Neural progenitor cell (in vitro differentiated cells): ENCODE results near the gene PSAPL1.

Experiments used
- EZH2phosphoT487 ChIP-seq: fragments of 200-600 bp; sonication (generic); IDR thresholded peaks from 2 replicates; pipeline ENCODE4 v1.6.1; 2017; ENCODE audit warnings: antibody characterized with exemption
- TF ChIP-seq, protein P1 (sequence below): fragments of 200-600 bp; sonication (generic); IDR thresholded peaks from 2 replicates; pipeline ENCODE4 v1.5.1; 2017; ENCODE audit warnings: antibody characterized with exemption, mild to moderate bottlenecking

DNA sequence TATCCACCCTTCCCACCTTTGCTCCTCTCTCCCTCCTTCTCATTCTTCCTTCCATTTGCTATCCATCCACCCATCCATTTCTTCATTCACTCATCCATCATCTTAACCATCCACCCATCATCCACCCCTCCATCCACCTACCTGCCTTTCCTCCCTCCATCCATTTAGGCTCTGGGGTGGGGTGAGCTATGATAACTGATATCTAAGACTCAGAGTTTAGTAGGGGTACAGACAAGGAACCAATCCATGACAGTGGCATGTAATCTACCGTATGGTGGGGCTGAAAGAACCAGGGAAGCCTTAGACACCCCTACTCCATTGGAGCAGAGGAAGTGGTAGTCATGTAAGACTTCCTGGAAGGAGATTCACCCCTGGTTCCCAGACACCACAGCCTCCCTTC lies 23.2 kb downstream of the PSAPL1 start:
- TF ChIP-seq, protein P1, sequence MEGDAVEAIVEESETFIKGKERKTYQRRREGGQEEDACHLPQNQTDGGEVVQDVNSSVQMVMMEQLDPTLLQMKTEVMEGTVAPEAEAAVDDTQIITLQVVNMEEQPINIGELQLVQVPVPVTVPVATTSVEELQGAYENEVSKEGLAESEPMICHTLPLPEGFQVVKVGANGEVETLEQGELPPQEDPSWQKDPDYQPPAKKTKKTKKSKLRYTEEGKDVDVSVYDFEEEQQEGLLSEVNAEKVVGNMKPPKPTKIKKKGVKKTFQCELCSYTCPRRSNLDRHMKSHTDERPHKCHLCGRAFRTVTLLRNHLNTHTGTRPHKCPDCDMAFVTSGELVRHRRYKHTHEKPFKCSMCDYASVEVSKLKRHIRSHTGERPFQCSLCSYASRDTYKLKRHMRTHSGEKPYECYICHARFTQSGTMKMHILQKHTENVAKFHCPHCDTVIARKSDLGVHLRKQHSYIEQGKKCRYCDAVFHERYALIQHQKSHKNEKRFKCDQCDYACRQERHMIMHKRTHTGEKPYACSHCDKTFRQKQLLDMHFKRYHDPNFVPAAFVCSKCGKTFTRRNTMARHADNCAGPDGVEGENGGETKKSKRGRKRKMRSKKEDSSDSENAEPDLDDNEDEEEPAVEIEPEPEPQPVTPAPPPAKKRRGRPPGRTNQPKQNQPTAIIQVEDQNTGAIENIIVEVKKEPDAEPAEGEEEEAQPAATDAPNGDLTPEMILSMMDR: no peak
- TF ChIP-seq EZH2phosphoT487: no peak
